ENCODE results near the gene ETS1. TPM values are rescaled to one million over a fixed set of nuclear protein-coding genes. Genes with fewer than 3 reads are reported as not detected.

The ETS1 gene
- total RNA-seq, 1 donor from 2014 or later: 90.8 TPM

DNA sequence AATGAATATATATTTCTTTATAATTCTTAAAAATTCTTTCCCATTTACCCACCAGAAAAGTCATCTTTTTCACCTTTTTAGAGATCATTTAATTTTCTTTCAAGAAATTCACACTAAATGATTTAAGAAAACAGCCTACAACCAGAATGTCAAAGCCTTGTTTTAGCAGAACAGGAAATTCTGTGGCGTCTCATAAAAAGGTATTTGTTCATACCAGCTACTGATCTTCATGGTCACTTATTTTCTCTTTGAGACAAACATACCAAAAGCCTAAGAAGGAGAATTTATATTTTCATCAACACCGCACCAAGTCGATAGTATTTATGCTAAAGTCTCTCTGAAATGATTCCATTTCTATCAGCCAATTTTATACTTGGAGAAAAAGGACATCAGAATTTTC lies 105.3 kb downstream of the ETS1 start:
- no peak for ATAC-seq
- DNase-seq (ENCODE audit: low spot score): no peak
- intact Hi-C loops (cut with DNase I): no loop called here

DNA sequence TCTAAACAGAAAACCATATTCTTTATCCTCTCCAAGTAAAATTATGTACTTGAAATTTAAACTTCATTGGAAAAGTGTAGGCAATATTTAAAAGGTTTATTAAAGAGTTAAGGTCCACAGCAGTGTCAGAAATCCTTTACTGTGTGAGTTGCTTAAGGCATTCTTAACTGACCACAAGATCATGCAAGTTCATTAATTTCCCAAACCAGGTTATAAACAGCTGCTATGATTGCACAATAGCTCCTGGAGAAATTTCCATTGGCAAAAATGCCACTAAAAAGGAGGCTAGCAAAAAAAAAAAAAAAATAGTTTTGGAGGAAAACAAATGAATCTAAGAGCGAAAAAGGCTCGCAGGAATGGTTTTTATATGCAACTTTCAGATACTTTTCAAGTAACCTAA lies 106.2 kb downstream of the ETS1 start:
- ATAC-seq (peak; percentile 94), DNase-seq (ENCODE audit: low spot score) (no peak)
- intact Hi-C loops (cut with DNase I): no loop called here

DNA sequence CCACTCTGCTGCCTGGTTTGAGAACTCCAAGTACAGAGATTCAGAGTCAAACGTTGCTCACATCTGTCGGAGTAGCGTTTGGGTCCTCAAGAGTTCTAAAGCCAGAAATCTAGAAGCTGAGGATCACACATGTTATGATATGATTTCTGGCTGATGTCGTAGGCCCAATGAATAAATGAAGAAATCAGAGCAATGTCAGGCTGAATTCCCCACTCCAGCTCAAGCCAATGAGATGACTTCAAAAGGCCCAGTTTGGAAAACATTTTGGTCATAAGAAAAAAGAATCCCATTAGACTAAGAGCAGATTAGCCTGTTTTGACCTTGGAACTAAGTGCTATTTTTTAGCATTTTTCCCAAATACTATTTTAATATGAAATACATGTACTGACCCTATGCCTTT lies 106.7 kb downstream of the ETS1 start:
- ATAC-seq (peak; percentile 74), DNase-seq (ENCODE audit: low spot score) (no peak)
- intact Hi-C loops (cut with DNase I): no loop called here

DNA sequence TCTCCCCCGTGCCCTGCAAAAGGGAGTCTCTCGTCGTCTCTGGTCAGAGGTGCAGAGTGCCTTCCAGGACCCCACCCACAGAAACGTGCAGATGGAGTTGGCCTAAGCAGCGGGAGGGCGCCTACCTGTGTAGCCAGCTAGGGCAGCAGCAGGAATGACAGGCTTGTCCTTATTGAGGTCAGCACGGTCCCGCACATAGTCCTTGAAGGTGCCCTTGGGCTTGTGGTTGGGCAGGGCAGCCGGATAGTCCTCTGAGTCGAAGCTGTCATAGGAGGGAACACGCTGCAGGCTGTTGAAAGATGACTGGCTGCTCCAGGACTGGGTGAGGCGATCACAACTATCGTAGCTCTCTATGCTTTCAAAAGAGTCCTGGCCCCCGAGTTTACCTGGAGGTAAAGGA lies 107.3 kb downstream of the ETS1 start:
- DNase-seq (ENCODE audit: low spot score) (no peak), ATAC-seq (peak; percentile 10)
- intact Hi-C loops (cut with DNase I): no loop called here

DNA sequence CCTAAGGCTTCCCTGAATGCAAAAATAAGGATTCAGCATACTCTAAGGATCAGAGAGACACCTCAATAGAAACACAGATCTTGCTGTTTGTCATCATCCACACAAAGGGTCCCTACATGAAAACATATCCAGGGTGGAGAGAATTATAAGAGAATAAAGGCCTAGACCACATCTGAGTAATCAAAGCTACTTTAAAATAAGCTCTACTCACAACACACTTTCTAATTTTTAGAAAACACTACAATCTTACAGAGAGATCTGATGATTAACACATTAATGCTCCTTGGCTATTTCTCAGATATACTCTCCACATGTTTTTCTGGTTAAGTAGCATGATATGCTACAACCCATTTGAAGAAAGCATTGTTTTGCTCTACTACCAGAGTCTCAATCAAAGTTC lies 108.2 kb downstream of the ETS1 start:
- no peak for DNase-seq (ENCODE audit: low spot score)
- ATAC-seq: no peak
- intact Hi-C loops (cut with DNase I): no loop called here

DNA sequence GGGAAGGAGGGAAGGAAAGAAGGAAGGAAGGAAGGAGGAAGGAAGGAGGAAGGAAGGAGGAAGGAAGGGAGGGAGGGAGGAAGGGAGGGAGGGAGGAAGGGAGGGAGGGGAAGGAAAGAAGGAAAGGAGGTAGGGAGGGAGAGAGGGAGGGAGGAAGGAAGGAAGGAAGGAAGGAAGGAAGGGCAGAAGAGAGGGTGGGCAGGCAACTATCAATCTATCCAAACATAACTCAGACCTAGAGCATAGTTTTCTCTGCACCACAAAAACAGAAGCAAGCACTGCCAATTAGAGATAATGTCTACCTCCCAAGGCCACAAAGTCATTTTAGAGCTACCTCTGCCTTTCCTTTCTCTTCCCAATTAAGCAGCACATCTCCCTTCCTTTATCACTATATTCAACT lies 109.1 kb downstream of the ETS1 start:
- intact Hi-C loops (cut with DNase I): no loop called here
- ATAC-seq (no peak), DNase-seq (ENCODE audit: low spot score) (no peak)

DNA sequence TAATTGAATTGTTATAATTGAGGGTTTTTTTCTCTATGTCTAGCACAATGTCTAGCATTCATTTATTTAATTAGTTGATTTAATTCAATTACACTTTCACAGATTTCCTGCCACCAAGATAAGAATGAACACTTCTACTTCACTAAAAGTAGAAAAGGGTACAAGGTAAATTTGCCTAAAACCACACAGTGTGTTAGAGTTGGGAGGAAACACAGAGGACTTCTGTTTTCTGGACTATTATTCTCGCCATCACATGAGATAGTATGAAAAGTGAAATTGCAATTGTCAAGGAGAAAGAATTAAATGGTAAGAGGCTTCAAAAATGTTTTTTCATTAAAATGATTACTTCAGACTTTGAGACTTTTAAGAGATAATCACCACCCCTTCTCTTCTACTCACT lies 109.5 kb downstream of the ETS1 start:
- no peak for ATAC-seq
- intact Hi-C loops (cut with DNase I): no loop called here
- DNase-seq (ENCODE audit: low spot score): no peak

DNA sequence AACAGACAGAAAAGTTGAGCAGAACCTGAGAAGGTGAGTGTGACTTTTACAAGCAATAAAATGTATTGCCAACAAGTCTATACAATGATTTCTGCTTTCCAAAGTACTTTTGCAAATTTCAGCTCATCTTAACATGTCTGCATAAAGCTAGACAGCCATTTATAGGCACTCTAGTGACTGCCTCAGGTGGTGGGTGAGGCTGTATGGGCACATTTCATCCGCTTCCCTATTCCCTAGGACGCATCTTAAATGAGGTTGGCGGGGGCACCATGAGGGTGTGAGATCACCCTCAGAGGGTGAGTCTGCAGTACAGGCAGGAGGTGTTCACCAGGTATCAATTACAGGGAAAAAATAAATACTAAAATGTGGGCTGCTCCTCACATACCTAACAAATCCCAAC lies 110.1 kb downstream of the ETS1 start:
- intact Hi-C loops (cut with DNase I): no loop called here
- DNase-seq (ENCODE audit: low spot score) (no peak), ATAC-seq (no peak)

DNA sequence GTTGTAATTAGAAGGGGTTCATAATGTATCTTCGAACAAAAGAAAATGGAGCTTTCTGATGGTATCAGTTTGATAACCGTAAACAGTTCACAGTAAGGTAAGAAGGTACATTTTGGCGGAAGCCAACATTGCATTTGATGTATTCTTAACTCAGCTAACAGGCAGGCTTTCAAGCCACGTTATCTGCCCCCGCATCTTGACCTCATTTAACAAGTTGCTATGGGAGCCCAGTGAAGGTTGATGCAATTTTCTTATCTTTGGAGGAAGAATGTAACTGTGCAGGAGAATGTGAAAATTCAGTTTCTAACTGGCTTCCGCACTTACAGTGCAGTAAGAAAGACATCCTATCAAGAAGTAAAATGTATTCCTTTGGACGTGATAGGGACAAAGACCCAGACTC lies 110.6 kb downstream of the ETS1 start:
- intact Hi-C loops (cut with DNase I): no loop called here
- DNase-seq (ENCODE audit: low spot score) (no peak), ATAC-seq (no peak)

DNA sequence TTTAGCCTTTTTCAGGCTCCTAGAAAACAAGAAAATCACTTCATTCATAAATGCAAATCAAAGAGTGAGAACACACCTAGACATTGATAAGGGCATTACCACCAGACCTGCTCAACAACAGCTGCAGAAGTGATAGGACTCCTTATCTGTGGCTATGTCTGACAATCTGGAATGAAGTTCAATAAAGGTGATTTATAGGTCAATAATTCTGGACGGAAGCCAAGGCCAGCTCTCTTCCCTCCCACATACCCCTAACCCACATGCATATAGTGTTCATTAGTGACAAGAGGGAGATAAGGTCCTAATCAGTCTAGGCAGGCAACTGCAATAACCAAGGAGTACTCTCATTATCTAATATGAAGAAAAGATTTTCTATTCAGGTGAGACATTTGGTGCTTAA lies 111.3 kb downstream of the ETS1 start:
- DNase-seq (ENCODE audit: low spot score): no peak
- intact Hi-C loops (cut with DNase I): no loop called here

DNA sequence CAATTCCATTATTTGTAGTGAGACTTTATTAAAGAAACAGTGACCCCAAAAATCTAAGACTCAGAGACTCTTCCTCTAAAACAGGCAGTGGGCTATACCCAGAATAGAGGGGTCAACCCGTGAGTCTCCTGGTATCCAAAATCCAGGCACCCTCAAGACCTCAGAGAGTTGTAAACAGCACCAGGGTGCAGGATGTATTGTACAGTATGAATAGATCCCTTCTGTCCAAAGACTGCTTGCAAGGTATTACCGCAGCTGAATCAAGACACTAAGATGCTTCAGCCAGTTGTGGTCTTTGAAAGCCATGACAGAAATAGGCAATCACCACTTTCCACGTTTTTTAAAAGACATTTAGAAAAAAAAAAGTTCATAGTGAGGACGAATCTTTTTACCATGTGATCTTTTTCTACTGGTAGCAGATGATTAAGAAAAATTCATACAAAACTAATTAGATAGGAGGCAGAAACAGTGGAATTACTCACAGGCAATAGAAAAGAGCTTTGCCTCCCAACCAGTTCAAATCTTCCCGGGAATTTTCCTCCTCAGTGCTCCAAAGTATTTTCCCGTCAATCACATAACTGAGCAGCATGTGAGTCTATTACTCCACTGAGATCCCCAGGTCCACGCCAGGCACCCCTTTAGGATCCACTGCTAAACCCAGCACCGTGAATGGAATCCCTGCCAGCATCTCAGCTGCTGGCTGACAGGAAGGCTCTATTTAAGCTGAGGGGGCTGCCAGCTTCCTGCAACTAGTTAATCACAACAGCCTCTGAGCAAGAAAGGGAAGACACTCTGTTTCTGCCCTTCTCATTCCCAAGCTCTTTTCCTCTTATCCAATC lies 113.1 kb downstream of the ETS1 start:
- DNase-seq (ENCODE audit: low spot score) (no peak), ATAC-seq (no peak)
- intact Hi-C loops (cut with DNase I): no loop called here

More for the DNA sequence above, 111.3 kb downstream of the ETS1 start:
- ATAC-seq: no peak

DNA sequence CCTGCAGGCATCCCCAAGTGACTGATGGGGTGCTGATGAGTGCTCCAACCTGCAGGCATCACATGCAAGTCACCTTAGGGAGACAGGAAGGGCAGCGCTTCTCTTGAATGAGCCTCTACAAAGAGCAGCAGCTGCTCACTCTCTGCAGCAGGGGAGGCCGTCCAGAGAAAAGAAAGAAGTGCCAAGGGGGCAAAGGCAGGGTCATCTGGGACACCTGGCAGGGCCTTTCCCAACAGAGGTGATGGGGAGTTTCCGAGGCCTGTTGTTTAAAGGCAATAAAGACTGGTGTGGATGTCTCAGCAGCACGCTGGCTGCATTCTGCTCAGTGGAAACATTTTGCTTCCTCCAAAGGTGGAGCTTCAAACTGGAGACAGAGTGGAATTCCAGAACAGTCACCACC lies 113.7 kb downstream of the ETS1 start:
- ATAC-seq: peak; percentile 61
- DNase-seq (ENCODE audit: low spot score): no peak
- intact Hi-C loops (cut with DNase I): no loop called here

DNA sequence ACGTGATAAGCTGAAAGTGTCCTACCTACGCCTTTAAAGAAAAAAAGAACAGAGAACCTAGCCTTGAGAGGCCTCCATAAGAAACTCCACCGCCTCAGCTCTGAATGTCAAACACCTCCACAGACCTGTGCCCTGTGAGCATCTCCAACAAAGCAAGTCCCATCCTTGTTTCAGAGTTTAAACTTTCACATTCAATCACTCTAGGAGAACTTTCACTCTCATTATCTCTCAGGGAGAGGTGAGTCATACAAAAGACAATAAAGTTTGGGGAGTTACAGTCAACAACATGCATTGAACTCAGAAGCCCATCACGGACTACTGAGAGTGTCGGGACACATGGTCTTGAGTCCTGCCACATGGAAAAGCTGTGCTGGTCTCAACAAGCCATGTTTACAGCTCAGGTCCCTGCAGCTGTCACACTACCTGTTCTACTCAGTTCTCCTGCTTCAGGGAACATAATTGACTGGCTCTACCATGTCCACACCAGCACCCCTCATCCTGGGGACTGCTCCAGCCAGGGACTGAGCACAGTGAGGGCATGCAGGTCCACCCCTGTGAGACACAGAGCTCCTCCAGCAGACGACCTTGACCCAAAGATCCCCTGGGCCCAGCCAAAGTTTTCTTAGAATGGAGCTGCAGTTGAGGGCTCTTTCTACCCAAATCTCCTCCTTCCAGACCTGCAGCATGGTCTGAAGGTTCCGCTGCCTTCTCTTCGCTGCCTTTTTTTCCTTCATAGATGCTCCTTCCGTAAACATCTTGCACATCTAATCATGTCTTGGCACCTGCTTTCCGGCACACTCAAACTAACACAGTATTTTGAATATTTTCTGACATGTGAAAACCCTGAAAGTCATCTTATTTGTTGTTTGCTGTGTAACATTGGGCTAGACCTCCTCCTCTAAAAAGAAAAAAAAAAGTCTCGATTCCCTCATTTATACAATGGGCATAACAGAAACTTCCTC lies 114.9 kb downstream of the ETS1 start:
- ATAC-seq: no peak
- no peak for DNase-seq (ENCODE audit: low spot score)
- intact Hi-C loops (cut with DNase I): no loop called here

DNA sequence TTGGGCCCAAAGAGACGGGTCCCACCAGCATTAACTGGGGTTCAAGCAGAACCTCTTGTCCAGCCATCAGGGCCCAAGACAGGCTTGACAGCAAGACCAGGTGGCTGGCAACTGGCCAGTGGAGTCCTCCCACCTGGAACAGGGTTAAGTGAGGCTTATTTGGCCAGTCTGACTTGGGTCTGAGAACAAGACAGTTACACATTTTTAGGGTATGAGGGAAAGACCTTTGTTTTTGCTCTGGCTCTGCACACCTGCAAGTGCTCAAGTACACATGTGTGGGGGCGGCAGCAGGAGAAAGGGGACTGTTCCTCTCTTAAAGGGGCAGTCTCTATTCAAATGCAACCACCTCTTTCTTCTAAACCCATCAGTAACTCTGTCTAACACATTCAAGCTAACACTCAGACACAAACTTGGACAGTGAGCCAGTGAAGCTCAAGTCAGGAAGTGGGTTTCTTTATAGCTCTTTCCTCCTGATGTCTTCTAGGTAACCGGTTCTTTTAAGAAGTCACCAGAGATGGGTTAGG lies 116.2 kb downstream of the ETS1 start:
- ATAC-seq (no peak), DNase-seq (ENCODE audit: low spot score) (no peak)
- intact Hi-C loops (cut with DNase I): no loop called here

DNA sequence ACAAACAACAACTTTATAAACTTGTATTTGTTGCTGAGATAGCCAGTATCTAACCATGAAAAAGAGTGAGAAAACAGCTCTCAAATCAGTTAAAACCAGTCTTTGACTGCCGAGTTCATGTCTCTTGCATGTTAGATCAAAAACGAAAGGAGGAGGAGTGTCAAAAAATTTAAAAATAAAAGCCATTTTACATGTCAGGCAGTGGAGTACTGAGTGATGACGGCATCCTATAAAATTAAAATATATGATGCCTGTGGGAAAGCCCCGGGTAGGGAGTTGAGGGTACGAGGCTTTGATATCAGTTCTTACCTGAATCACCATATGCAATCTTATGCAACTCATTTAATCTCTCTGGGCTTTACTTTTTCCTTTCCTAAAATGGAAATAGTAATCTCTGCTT lies 117.3 kb downstream of the ETS1 start:
- no peak for ATAC-seq
- no peak for DNase-seq (ENCODE audit: low spot score)
- intact Hi-C loops (cut with DNase I): no loop called here

DNA sequence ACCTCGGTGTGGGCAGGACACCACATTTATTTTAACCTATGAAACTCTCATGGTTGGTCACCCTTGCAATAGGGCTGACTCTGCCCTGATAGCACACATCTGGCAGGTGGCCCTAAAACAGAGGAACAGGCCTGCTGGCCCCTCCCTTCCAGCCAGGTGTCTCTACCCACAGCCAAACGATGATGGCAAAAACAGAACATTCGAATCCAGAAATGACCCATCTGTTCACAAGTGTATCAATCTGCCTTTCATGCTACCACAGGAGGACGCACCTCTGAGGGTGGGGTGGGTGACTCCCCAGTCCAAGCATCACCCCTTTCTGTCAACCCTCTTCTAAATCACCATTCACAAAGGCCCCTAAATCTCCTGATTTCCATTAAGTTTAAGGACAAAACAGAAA lies 118.1 kb downstream of the ETS1 start:
- DNase-seq (ENCODE audit: low spot score) (no peak), ATAC-seq (no peak)
- intact Hi-C loops (cut with DNase I): no loop called here

DNA sequence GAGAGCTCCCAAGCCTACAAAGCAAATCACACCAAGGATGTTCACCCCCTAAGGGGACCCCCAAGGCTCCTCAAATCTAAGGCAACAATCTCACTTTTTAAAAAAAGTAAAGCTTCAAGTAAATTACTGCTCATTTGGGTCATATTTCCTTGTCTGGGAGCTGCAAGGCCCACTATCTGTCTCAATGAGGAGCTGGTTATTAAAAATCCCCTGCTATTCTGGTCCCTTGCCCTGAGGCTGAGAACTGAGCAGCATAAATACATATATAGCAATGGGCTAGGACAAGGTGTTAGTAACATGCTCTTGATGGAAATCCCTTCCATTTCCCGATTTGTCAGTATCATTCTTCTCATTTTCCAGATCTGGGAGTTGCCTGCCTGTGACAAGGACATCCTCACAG lies 119.2 kb downstream of the ETS1 start:
- intact Hi-C loops (cut with DNase I): no loop called here
- ATAC-seq: no peak

DNA sequence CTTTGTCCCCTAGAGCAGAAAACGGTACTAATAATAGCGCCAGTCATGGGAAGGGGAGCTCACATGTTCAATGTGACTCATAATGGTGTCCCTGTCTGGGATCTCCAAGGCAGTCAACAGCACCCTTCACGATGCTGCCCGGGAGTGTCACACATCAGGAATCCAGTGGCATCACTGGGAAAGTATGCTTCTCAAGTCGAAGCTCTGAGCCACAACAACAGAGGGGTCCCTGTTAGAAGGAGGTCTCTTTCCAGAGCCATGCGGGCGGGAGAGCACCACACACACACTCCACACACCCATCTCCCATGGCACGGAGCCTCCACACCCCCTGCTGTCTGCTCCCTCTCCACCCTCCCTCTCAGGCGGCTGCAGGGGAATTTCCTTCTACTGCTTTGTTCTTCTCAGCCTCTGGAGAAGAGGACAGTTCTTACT lies 119.7 kb downstream of the ETS1 start:
- intact Hi-C loops (cut with DNase I): no loop called here
- DNase-seq (ENCODE audit: low spot score): peak; percentile 73
- ATAC-seq: peak; percentile 61

More for the DNA sequence above, 119.2 kb downstream of the ETS1 start:
- DNase-seq (ENCODE audit: low spot score): no peak

DNA sequence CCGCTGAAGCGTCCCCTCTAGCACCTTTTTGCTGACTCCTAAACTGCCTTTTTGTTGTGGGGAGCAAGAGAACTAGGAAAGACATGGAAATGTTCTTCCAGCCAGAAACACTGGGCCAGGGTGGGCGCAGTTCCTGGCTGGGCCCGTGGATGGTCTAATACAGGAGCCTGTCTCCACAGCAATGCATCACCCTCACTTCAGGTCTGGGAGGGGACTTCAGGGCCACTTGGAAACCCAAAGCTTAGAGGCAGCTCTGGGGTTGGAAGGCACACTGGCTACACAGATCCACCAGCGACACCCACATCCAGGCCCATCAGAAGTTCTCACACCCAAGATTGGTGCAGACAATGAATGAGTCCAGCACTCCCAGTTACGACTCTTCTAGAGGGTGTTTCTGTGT lies 120.3 kb downstream of the ETS1 start:
- intact Hi-C loops (cut with DNase I): no loop called here

More for the DNA sequence above, 120.3 kb downstream of the ETS1 start:
- DNase-seq (ENCODE audit: low spot score) (no peak), ATAC-seq (no peak)

All from sciatic nerve (tissue), 2 donors.